KMS-11 (cell line): ENCODE results near the gene TOB1.
"Not testable (repeated sequence)": the region's sequence is repeated elsewhere in the genome, so short reads cannot be mapped to it uniquely, and the experiment has no call there.

ENCODE experiments used
- H2AFZ ChIP-seq: fragments of 200-600 bp; sonication (generic); 2 replicates; pipeline ENCODE4 v1.6.1; 2016; ENCODE audit warnings: antibody characterized with exemption, mixed run types, low read depth
- H3K27ac ChIP-seq: fragments of 200-600 bp; sonication (generic); 2 replicates; pipeline ENCODE4 v1.6.1; 2016; ENCODE audit warnings: mild to moderate bottlenecking, mixed run types
- H3K27me3 ChIP-seq: fragments of 200-600 bp; sonication (generic); 2 replicates; pipeline ENCODE4 v1.6.1; 2017; ENCODE audit warnings: mild to moderate bottlenecking, low read depth, mixed run types, moderate library complexity; ENCODE audit not compliant: insufficient read depth
- H3K36me3 ChIP-seq: fragments of 200-600 bp; sonication (generic); 2 replicates; pipeline ENCODE4 v1.6.1; 2017; ENCODE audit warnings: mild to moderate bottlenecking, mixed run types; ENCODE audit not compliant: insufficient read depth
- H3K4me1 ChIP-seq: fragments of 200-600 bp; sonication (generic); 2 replicates; pipeline ENCODE4 v1.6.1; 2016; ENCODE audit warnings: mild to moderate bottlenecking, low read depth, mixed run types; ENCODE audit not compliant: poor library complexity, severe bottlenecking
- H3K4me2 ChIP-seq: fragments of 200-600 bp; sonication (generic); 2 replicates; pipeline ENCODE4 v1.7.0; 2016; ENCODE audit warnings: mild to moderate bottlenecking, mixed run types
- H3K4me3 ChIP-seq: fragments of 200-600 bp; sonication (generic); IDR thresholded peaks from 2 replicates; pipeline ENCODE4 v1.6.1; 2017; ENCODE audit warnings: low read depth, low read length, mixed read lengths; ENCODE audit not compliant: insufficient read depth
- H3K79me2 ChIP-seq: fragments of 200-600 bp; sonication (generic); 2 replicates; pipeline ENCODE4 v1.6.1; 2016; ENCODE audit warnings: low read depth, mixed run types; ENCODE audit not compliant: insufficient read depth
- H3K9ac ChIP-seq: fragments of 200-600 bp; sonication (generic); 2 replicates; pipeline ENCODE4 v1.6.1; 2016; ENCODE audit warnings: mild to moderate bottlenecking, mixed run types
- H4K20me1 ChIP-seq: fragments of 200-600 bp; sonication (generic); 2 replicates; pipeline ENCODE4 v1.6.1; 2016; ENCODE audit warnings: mild to moderate bottlenecking, mixed run types; ENCODE audit not compliant: insufficient read depth
- TF ChIP-seq, protein P1 (sequence below): fragments of 200-600 bp; sonication (generic); conservative IDR thresholded peaks from 2 replicates; pipeline ENCODE4 v1.6.1; 2017; ENCODE audit warnings: low read depth, mild to moderate bottlenecking, antibody characterized with exemption, low read length, moderate library complexity, mixed read lengths

Gene TOB1

DNA sequence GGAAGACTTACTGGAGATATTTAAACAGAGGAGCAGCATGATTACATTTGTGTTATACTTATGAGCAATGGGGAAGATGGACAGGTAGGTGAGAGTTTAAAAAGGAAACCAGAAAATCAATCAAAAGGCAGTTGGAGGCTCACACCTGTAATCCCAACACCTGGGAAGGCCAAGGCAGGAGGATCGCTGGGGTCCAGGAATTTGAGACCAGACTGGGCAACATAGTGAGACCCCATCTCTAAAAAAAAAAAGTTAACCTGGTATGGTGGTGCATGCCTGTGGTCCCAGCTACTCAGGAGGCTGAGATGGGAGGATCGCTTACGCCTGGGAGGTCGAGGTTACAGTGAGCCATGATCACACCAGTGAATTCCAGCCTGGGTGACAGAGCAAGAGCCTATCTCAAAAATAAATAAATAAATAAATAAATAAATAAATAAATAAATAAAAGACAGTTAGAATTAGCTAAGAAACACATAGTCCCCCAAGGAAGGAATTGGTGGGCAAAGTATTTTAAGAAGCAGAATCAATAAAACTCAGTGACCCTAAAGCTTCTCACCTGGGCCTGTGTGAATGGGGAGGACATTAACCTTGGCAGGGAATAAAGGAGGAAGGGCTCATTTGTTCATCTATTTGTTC lies 32.3 kb upstream of the TOB1 start:
- Histone ChIP-seq H4K20me1 (no peaks in the 10 kb centered on the region), H2AFZ (no peak overlapping the region), H3K27me3 (no peaks in the 10 kb centered on the region), H3K79me2 (no peaks in the 10 kb centered on the region), H3K4me3 (no peak overlapping the region), H3K9ac (no peak overlapping the region), H3K36me3 (no peaks in the 10 kb centered on the region), H3K27ac (no peak overlapping the region), H3K4me1 (peaks cover 15% of the 10 kb centered on the region), H3K4me2 (no peak overlapping the region)
- TF ChIP-seq, protein P1, sequence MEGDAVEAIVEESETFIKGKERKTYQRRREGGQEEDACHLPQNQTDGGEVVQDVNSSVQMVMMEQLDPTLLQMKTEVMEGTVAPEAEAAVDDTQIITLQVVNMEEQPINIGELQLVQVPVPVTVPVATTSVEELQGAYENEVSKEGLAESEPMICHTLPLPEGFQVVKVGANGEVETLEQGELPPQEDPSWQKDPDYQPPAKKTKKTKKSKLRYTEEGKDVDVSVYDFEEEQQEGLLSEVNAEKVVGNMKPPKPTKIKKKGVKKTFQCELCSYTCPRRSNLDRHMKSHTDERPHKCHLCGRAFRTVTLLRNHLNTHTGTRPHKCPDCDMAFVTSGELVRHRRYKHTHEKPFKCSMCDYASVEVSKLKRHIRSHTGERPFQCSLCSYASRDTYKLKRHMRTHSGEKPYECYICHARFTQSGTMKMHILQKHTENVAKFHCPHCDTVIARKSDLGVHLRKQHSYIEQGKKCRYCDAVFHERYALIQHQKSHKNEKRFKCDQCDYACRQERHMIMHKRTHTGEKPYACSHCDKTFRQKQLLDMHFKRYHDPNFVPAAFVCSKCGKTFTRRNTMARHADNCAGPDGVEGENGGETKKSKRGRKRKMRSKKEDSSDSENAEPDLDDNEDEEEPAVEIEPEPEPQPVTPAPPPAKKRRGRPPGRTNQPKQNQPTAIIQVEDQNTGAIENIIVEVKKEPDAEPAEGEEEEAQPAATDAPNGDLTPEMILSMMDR, result no peak

DNA sequence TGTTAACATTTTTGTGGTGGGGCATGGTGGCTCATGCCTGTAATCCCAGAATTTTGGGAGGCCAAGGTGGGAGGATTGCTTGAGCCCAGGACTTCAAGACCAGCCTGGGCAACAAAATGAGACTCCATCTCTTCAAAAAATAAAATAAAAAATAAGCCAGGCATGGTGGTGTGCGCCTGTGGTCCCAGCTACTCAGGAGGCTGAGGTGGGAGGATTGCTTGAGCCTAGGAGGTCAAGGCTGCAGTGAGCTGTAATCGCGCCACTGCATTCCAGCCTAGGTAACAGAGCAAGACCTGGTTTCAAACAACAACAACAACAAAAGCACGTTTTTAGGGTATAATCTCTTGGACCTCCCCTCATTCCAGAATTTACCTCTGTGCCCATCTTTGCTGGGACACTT lies 28.4 kb upstream of the TOB1 start:
- not testable (repeated sequence) for H2AFZ ChIP-seq, H3K4me1 ChIP-seq, H3K36me3 ChIP-seq, H4K20me1 ChIP-seq, H3K4me2 ChIP-seq, H3K9ac ChIP-seq, H3K27ac ChIP-seq, H3K79me2 ChIP-seq, H3K27me3 ChIP-seq, H3K4me3 ChIP-seq

DNA sequence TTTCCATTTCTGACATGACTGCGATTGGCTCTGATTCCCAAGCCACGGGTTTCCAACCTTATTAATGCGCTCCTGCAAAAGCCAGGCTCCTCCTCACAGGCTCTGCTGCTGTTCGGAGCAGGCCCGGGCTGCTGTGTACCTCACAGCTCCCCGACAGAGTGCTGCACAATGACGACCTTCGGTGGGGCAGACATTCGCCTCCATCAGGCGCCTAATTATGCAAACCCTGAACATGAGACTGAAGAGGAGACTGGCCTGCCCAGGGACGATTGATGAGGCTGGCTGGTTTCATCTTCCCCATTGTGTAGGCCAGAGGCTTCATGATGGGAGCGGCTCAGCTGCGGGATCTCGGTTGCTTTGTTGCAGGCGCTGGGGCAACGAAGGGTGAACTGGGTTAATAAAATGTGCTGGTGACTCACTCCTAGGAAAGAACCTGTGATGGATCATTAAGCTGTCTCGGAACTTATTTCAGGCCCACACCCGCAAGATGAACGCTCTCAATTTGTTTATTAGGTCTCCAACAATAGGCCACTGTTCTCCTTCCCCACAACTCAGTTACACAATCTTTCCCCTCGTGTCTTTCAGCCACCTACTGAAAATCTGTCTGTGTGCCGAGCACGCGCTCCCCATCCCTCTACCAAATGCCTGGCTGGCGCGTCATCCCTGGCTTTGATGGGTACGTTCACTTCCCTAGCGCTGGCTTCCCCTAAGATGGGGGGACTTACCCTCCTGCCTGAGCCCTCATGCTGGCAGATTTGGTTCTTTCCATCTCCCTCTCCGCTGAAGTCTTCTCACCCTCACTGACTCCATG lies 27.2 kb upstream of the TOB1 start:
- Histone ChIP-seq H3K4me2 (no peak overlapping the region), H3K4me3 (no peak overlapping the region), H3K27me3 (no peaks in the 10 kb centered on the region), H3K79me2 (no peaks in the 10 kb centered on the region), H3K4me1 (no peaks in the 10 kb centered on the region), H3K27ac (no peak overlapping the region), H4K20me1 (no peaks in the 10 kb centered on the region), H3K36me3 (no peaks in the 10 kb centered on the region), H2AFZ (no peak overlapping the region), H3K9ac (no peak overlapping the region)
- TF ChIP-seq, protein P1, result no peak

DNA sequence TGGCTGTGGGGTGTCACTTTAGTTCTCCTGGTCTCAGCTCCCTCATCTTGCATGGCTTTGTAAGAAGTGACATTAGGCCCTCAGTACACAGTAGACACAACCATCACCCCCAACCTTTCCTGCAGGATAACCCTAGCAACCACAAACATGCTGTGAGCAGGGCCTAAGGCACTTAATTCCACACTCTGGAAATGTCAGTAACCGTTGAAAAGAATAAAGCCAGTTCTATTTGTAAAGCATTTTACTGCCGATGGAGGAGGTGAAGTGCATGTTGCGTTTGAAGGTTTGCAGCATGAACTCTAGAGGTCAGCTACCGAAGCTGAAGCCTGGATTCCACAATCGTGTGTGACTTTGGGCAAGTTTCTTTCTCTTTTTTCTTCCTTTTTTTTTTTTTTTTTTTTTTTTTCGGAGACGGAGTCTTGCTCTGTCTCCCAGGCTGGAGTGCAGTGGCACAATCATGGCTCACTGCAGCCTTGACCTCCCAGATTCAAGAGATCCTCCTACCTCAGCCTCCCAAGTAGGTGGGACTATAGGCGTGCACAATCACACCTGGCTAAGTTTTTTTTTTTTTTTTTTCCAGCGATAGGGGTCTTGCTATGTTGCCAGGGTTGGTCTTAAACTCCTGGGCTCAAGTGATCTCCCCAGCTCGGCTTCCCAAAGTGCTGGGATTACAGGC lies 26.1 kb upstream of the TOB1 start:
- no peak overlapping the region for H3K27ac ChIP-seq
- H3K4me1 ChIP-seq, result no peaks in the 10 kb centered on the region
- H3K36me3 ChIP-seq, result no peaks in the 10 kb centered on the region
- TF ChIP-seq, protein P1, result no peak
- no peak overlapping the region for H2AFZ ChIP-seq
- no peak overlapping the region for H3K4me3 ChIP-seq
- no peaks in the 10 kb centered on the region for H3K79me2 ChIP-seq
- H4K20me1 ChIP-seq, result no peaks in the 10 kb centered on the region
- H3K4me2 ChIP-seq, result no peak overlapping the region
- no peaks in the 10 kb centered on the region for H3K27me3 ChIP-seq
- no peak overlapping the region for H3K9ac ChIP-seq

DNA sequence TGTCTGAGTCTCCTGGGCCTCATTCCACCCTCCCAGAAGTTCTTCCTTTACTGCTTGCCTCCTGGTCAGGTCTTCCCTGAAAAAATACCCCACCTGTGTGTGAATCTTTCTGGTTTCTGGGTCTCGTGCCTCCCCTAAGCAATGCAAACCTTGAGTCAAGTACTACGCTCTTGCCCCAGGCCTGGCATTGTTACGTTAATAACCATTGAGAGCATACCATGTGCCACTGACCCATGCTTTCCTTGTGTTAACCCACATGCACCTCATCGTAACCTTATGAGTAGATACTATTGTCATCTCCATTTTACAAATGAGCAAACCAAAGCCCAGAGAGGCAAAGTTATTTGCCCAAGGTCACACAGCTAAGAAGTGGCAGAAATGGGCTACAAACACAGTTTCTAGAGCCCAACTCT lies 25.4 kb upstream of the TOB1 start:
- Histone ChIP-seq H3K36me3 (no peaks in the 10 kb centered on the region), H4K20me1 (no peaks in the 10 kb centered on the region), H3K79me2 (no peaks in the 10 kb centered on the region), H2AFZ (no peak overlapping the region), H3K9ac (no peak overlapping the region), H3K4me1 (no peaks in the 10 kb centered on the region), H3K4me3 (no peak overlapping the region), H3K4me2 (no peak overlapping the region), H3K27ac (no peak overlapping the region), H3K27me3 (no peaks in the 10 kb centered on the region)
- TF ChIP-seq, protein P1, result no peak
